CD1c-positive myeloid dendritic cell (primary cell): ENCODE data around the gene KMT2E.
"Not testable (repeated sequence)": the region's sequence is repeated elsewhere in the genome, so short reads cannot be mapped to it uniquely, and the experiment has no call there.

Experiments used
- DNase-seq: peaks from one replicate; pipeline ENCODE4 v3.0.0-alpha.2; 2016; ENCODE audit errors: extremely low spot score

Gene KMT2E

DNA sequence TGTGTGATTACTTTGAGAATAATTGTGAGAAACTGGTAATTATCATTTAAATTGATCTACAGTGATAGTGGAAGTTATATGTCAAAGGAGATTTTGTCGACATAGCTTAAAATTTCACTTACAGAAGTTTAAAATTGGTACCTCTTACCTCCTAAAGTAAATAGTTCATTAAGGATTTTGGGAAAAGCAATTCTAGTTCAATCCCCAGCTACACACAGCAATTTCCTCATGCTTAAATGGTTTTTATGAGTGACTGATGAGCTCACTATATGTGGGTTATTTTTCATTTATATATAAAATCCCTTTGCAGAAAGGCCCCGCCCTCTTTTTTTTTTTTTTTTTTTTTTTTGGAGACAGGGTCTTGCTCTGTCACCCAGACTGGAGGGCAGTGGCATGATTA is 12.7 kb downstream of the KMT2E start:
- no peak for DNase-seq

DNA sequence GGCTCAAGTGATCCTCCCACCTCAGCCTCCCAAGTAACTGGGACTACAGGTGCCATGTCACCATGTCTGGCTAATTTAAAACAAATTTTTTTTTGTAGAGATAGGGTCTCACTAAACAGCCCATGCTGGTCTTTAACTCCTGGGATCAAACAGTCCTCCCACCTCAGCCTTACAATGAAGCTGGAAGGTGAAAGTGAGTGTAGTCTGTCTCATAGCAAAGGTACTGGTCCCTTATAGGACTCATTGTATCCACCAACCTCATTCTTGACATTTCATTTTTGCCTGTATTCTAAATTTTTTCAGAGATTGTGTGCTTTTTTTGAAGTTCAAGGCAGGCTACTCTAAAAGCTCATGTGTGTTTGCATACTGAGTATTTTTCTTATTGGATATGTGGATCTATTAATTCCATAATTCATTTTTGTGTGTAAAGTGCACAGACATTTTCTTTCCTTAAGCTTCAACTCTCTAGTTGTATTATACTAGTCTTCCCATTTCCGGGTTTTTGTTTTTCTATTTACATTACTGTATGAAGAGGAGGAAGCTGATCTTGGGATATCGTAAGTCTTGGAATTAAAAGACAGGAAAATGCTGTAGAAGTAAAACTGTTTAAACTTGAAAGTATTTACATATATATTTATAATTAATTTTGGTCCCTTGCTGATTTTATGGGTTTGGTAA is 13.3 kb downstream of the KMT2E start:
- no peak for DNase-seq

DNA sequence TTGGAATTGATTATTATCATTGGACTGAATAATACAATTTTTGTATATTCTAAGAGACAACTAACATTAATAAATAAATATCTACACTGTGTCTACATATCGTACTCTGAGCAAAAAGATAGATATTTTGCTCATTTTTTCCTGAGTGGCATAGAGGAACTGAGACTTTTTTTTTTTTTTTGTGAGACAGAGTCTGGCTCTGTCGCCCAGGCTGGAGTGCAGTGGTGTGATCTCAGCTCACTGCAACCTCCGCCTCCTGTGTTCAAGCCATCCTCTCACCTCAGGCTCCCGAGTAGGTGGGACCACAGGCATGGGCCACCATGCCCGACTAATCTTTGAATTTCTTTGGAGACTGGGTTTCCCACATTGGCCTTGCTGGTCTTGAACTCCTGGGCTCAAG is 14.0 kb downstream of the KMT2E start:
- DNase-seq = peak; percentile 47

DNA sequence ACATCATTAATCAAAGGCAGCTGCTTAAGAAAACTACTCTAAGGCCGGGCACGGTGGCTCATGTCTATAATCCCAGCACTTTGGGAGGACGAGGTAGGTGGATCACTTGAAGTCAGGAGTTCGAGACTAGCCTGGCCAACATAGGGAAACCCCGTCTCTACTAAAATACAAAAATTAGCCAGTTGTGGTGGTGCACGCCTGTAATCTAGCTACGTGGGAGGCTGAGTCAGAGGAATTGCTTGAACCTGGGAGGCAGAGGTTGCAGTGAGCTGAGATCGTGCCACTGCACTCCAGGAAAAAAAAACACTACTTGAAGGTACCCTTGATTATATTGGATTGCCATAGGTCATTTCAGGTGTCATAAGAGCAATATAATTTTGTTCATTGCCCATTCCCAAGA is 14.9 kb downstream of the KMT2E start:
- not testable (repeated sequence) for DNase-seq

DNA sequence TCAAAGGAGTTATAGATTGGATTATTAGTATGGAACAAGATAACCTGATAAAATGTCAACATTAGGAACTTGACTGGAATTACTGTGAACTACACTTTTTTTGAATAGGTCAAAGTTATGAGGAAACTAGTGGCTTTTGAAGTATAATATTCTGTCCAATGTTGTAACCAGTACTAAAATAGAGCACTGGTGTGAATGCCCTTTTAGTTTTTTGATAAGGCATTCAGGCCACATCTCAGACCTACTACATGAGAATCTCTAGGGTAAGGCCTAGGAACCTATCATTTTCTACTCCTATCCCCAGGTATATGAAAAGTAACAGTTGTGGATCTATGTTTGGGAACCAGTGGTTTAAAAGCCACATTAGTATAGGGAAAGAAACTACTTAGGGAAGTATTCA is 16.4 kb downstream of the KMT2E start:
- DNase-seq = no peak

DNA sequence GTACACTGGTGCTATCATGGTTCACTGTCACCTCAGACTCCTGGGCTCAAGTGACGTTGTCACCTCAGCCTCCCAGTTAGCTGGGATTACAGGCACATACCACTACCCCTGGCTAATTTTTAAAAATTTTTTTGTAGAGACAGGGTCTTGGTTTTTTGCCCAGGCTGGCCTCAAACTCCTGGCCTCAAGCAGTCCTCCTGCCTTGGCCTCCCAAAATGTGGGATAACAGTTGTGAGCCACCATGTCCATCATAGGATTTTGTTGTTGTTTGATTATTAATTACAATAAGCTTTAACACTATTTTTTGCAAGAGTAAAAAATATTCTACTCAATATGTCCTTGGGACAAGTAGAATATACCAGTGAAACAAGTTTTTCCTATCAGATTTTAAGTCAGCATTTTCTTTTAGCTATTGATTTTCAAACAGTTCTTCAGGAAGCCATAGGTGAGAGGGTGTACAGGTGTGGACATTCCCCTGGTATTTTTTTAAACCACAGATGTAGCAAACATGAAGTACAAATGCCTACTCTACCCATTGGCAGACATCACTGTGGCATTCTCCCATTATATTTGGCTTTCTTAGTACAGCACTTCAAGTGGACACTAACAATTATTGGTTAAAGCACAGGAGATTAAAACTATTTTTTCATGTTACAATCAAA is 18.7 kb downstream of the KMT2E start:
- DNase-seq = no peak

DNA sequence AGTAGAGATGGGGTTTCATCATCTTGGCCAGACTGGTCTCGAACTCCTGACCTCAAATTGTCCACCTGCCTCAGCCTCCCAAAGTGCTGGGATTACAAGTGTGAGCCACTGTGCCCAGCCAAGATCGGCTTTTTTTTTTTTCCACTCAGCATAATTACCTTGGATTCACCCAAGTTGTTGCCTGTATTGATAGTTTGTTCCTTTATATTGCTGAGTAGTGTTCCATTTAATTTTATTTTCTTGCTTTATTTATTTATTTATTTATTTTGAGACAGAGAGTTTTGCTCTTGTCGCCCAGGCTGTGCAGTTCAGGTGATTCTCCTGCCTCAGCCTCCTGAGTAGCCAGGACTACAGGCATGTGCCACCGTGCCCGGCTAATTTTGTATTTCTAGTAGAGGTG is 21.3 kb downstream of the KMT2E start:
- no peak for DNase-seq

DNA sequence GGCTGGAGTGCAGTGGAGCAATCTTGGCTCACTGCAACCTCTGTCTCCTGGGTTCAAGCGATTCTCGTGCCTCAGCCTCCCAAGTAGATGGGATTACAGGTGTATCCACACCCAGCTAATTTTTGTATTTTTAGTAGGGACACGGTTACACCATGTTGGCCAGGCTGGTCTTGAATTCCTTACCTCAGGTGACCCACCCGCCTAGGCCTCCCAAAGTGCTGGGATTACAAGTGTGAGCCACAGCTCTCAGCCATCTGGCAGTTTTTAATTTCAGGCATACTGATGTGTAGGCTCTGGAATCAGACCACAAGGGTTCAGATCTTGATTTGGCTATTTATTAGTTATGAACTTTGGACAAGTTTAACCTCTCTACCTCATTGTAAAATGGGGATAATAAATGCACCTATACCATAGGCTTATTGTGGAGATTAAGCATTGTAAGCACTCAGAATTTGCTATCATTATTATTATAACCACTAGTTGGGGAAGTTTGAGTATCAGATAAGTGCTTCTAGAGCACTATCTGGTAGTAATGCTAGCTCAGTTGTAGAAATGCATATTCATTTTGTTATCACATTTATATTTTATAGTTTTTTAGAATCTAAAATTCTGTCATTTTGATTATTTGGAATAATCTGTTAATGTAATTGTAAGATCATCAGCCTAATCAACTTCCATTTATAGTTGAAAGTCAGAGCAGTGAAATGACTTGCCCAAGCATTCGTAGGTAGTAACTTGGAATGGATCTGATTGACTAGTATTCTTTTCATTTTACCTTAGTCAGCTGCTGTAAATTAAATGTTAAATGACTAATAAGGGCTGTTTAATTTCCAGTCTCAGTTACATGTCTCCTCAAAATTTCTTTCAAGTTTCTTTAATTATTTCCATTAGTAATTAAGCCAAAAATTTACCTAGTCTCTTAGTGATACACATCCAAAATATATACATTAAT is 22.5 kb downstream of the KMT2E start:
- no peak for DNase-seq

DNA sequence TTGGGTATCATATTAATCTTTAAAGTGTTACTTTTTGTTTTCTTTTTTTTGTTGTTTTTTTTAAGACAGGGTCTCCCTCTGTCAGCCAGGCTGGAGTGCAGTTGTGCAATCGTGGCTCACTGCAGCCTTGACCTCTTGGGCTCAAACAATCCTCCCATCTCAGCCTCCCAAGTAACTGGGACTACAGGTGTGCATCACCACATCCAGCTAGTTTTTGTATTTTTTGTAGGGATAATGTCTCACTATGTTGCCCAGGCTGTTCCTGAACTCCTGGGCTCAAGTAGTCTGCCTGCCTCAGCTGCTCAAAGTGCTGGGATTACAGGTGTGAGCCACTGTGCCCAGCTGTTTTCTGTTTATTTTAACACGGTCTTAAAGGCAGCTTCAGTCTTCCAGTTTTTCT is 23.3 kb downstream of the KMT2E start:
- DNase-seq = no peak

DNA sequence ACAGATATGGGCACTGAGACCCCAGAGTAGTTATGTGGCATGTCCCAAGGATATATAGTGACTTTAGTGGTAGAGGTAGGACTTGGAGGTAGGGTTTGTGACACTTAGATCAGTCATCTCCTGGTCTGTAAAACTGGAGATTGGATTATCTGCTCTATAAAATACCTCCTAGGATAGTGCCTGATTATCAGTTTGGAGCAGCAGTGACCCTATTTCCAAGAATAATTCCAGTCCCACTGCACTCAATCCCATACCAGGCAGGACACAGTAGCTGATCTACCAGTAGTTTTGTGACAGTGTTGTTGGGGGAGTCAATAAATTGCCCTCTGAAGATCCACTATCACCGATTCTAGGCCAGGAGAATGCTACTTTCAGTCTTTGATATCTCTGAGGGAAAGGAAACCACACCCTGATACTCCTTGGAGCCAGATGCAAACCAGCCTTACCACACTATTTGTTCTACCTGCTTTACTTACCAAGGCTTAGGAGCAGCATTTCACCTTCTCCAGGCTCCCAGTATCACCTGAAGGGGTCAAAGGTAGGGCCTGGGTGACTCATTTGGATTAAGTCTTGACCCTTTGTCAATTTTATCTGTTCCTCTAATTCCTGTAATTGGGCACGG is 30.6 kb downstream of the KMT2E start:
- no peak for DNase-seq

DNA sequence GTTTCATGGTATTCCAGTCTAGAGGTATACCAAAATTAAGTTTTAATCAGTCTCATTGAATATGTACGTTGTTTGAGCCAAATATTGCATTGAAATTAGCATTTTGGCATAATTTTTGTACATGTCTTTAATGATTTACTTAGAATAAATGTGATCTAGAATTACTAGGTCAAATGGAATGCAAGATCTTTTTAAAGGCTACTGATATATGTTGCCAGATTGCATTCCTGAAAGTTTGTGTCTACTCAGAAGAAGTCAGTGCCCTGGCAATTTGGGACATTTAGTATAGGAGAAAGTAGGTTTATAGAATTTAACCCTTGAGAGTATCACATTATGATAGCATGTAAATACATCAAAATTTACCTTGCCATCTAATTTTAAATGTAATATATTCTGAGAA is 32.4 kb downstream of the KMT2E start:
- no peak for DNase-seq

DNA sequence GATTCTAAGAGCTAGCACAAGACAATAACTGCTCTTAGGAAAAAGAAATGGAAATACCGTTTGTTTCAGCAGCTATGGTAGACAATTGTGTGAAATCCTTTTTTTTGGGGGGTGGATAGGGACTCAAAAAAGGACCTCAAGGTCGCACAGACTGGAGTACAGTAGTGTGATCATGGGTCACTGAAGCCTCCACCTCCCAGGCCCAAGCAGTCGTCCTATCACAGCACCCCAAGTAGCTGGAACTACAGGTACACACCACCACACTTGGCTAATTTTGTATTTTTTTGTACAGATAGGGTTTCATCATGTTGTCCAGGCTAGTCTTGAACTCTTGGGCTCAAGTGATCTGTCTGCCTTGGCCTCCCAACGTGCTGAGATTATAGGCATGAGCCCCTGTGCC is 33.9 kb downstream of the KMT2E start:
- no peak for DNase-seq

DNA sequence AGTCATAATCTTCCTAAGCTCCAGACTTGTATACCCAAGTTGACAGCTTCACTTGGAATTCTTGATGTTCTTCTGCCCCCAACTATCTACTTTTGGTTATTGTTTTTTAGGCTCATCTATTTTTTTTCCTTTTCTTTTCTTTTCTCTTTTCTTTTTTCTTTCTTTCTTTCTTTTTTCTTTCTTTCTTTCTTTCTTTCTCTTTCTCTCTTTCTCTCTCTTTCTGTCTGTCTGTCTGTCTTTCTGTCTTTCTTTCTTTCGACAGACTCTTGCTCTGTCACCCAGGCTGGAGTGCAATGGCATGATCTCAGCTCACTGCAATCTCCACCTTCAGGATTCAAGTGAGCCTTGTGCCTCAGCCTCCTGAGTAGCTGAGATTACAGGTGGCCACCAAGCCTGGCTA is 36.5 kb downstream of the KMT2E start:
- DNase-seq = no peak

DNA sequence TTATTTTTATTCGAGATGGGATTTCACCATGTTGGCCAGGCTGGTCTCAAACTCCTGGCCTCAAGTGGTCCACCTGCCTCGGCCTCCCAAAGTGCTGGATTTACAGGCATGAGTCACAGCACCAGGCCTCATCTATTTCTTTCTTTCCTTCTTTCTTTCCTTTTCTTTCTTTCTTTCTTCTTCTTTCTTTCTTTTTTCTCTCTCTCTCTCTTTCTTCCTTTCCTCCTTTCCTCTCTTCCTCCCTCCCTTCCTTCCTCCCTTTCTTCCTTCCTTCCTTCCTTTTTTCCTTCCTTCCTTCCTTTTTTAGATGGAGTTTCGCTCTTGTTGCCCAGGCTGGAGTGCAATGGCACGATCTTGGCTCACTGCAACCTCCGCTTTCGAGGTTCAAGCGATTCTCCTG is 36.9 kb downstream of the KMT2E start:
- not testable (repeated sequence) for DNase-seq

DNA sequence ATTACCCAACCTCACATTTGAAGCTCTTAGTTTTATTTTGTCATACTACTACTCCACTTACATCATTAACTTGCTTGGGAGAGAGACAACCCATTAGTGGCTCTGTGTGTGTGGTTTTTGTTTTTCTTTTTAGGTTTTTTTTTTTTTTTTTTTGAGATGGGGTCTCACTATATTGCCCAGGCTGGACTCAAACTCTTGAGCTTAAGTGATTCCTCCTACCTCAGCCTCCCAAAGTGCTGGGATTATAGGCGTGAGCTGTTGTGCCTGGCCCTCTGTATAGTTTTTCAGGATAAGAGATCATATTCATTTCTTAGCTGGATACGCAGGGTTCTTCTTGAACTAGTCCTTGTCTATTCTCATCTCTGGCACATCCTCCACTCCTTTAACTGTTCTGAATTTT is 41.1 kb downstream of the KMT2E start:
- no peak for DNase-seq

DNA sequence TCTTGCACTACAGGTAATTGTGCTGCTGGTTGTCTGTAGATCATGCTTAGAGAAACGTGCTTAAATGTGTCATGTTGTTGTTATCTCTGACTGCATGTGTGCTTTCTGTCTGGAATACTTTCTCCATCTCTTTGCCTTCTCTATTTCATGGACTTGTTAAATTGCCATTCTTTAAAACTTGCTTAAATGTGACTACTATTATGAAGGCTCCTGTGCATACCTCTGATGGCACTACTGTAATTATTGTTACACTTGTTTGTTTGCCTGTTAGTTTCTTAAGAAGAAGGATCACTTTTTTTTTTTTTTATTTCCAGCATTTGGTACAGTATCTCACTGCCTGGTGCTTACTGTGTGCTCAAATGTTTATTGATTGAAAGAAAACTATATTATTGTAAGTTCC is 41.6 kb downstream of the KMT2E start:
- no peak for DNase-seq

DNA sequence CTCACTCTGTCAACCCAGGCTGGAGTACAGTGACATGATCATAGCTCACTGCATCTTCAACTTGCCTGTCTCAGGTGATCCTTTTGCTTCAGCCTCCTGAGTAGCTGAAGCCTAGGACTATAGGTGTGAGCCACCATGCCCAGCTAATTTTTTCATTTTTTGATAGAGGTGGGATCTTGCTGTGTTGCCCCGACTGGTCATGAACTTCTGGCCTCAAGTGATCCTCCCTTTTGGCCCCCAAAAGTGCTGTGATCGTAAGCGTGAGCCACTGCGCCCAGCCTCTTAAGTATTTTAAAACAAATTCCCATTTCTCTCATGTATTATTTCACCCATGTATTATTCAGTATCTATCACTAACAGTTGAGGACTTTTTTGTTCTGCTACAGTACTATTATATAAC is 43.5 kb downstream of the KMT2E start:
- DNase-seq = no peak

DNA sequence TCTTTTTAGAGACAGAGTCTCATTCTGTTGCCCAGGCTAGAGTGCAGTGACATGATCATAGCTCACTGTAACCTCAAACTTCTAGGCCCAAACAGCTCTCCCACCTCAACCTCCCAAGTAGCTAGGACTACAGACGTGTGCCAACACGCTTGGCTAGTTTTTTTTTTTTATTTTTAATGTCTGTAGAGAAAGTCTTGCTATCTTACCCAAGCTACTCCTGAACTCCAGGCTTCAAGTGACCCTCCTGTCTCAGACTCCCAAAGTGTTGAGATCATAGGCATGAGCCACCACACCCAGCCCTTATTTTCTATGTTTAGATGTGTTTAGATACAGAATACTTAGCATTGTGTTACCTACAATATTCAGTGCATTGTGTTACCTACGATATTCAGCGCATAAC is 46.4 kb downstream of the KMT2E start:
- no peak for DNase-seq

DNA sequence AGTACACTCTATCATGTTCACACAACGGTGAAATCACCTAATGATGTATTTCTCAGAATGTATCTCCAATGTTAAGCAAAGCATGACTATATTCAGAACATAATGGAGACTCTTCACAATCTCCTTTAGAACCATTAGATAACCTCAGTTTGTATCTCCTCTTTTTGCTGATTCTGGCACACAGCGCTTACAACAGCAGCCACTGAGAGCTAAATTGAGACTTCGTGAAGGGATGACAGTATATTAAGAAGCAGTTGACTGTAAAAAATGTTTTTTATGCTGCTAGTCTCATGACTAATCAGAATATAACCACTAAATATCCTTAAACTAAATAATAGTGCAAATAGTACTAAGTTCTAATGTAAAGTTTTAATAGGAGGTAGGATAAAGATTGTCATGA is 46.9 kb downstream of the KMT2E start:
- no peak for DNase-seq

DNA sequence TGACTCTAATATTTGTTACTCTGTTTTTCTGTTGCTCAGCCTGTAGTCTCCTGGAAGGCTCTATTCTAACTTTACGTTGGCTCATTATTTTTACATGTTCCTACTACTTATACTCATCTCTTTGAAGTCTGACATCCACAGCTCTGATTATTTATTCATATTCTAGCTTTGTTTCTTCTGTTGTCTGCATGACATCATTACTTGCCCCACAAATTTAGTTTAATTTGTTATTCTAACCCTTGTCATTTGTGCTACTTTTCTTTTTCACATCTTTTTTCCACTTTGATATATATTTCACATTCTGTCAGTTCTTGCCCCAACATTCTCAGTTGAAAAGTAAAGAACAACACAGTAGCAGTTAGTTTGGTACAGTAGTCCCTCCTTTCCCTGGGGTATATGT is 51.1 kb downstream of the KMT2E start:
- no peak for DNase-seq

DNA sequence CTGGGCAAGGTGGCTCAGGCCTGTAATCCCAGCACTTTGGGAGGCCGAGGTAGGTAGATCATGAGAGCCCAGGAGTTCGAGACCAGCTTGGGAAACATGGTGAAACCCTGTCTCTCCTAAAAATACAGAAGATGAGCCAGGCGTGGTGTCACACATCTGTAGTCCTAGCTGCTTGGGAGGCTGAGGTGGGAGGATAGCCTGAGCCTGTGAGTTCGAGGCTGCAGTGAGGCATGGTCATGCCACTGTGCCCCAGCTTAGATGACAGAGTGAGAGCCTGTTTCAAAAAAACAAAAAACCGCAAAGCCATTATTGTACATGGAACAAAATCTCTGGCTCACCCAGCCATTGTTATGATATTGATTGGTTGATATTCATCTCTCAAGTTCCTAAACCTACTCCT is 53.7 kb downstream of the KMT2E start:
- no peak for DNase-seq

DNA sequence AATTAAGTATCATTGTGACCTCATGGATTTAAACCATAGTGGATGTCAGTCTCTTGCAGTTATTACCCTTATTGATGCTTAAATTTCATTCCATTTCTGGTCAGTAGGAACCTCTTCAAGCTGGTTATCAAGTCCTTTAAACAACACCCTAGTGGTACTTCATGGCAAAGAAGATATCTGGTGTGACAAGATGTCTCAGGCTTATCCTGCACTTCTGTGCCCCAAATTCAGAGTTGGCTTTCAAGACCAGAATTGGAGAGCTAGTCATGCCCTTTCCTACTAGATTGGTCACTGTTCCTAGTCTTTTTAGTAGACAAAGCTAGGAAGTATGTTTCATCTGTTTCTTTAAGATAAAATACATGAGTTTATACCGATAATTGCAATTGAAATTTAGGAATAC is 54.9 kb downstream of the KMT2E start:
- DNase-seq = no peak
